HG03159 (cell line): ENCODE measurements around the gene TOPORS.
"Not testable (repeated sequence)": the region's sequence is repeated elsewhere in the genome, so short reads cannot be mapped to it uniquely, and the experiment has no call there.

ENCODE experiments used
- ATAC-seq: cut with Tn5 transposase; IDR thresholded peaks from one replicate; pipeline ENCODE4 v1.9.1; 2021; ENCODE audit warnings: mild to moderate bottlenecking, moderate library complexity; ENCODE audit not compliant: unreplicated experiment

Gene TOPORS

GRCh38 chr9:32566770-32567169 lies 14.4 kb upstream of the TOPORS start:
- no peak for ATAC-seq

- ATAC-seq, result no peak
Measured at GRCh38 chr9:32565967-32566366, 13.6 kb upstream of the TOPORS start.

DNA sequence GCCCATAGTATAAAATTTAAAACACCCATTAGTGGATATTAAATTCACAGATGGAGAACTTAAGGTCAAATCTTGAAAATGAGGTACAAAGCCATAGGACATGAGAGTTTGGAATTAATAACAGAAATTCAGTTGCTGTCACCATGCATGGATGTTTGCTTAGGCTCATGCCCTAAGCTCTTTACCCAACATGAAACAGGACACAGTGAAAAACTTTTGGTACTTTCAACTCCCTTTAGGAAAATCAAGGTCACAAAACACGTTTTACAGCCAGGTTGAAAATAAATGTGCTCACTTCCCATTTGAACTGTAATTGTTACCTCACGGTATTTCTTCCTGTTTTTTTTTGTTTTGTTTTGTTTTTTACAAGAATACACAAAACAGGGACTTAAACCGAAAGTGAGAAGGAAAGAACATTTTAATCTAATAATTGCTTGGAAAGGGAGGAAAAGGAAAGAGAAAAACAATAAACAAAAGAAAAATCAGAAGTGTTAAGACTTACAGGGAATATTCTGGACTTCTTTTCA lies 6.1 kb upstream of the TOPORS start:
- no peak for ATAC-seq

DNA sequence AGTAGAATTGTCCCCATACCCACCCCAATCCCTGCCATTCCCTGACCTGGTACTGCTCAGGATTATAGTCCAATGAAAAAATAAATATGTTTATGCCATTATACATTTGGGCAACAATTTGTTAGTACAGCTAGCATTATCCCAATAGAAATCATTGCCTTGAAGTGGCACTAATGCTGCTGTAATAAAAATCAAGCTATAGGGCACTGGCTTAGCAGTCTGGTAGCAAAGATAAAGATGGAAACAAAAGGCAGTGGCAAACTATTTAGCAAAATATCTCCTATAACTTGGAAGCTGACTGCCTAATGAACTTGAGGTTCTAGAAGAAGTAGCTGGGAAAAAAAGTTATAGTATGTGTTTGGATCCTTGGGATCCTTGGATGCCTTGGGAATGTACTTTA lies 2.2 kb upstream of the TOPORS start:
- ATAC-seq, result no peak

DNA sequence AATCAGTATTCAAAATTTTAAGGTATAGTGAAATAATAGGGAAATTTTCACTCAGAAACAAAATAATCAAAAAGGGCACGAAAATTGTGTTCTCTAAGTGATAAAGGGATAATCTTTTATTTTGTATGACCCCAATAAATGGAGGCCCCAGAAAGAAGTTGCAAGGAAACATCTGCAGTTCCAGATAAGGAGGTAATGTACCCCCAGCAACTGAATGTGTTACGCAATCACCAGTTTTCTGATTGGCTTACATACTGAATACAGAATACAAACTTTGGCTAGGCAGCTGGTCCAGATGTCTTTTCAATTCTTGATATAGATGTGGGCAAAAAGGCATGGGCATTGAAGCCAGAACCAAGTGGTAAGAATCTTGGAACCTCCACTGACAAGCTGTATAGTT lies 1.7 kb upstream of the TOPORS start:
- no peak for ATAC-seq

DNA sequence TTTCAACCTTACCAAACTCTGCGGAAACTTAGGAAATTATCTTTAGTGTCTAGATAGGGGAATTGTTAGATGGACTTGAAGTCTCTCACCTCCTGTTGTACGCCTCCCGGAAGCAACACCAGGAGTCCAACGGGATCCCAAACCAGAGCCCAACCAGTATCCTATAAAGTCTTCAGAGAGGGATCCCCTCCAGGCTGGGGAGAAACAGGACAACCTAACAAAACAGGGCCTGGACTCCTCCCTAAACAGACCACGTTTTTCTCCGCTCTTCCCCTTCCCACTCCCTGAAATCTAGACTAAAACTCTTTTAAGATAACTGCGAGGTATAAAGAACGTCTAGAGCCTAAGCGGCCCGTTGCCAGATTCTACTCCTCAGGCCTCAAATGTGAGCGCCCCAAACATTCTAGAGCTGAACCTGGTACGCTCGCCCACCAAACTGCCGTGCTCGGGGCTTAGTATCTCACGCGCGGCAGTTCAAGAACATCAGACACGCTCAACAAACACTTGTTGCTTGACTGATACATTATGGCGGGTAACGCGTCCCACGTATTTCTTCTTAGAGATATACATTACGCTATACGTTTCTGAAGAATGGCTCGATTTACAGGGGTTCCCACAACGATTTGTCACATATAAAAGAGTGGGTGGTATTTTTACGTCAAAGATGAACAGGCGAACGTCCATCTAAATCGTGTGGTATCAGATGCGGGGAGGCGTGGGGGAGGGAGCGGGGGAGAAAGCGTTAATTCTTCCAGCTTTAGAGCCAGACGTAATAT lies 922 bp downstream of the TOPORS start:
- peak; percentile 13 for ATAC-seq

DNA sequence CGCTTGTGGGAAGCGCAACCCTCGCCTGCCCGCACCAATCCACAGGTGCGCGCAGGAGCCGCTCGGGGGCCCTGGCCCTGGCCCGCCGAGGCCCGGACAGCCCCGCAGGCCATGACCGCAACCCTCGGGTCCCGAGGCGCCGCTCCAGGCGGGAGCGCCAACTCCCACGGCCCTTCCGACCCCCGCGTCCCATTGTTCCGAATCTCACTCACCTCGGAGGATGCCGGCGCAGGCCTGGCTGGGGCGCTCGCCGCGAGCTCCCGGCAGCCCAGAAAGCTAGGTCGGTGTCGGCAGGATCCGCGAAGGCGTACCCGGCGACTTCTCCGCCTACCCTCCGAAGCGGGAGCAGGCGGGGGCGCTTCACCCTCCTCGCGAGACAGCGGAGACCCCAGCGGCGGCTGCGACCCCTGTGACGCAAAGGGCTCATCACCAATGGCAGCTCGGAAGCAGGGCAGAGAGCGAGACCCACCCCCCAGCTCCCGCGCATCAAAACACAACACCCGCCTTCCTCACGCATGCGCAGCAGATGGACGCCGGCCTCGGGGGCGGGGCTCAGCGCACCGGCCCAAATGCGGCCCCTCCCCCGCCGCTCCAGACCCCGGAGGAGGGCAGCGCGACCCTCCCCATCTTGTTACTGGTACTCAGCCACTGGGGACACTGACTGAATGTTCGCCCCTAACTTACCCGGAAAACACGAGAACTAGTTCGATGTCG lies 1.7 kb downstream of the TOPORS start:
- ATAC-seq, result peak; percentile 57

- no peak for ATAC-seq
Measured at GRCh38 chr9:32550150-32550561, 2.2 kb downstream of the TOPORS start.

GRCh38 chr9:32548213-32548612 lies 4.2 kb downstream of the TOPORS start:
- ATAC-seq, result not testable (repeated sequence)

GRCh38 chr9:32545884-32546283 lies 6.5 kb downstream of the TOPORS start:
- no peak for ATAC-seq

GRCh38 chr9:32543047-32543446 lies 9.3 kb downstream of the TOPORS start:
- ATAC-seq, result no peak

DNA sequence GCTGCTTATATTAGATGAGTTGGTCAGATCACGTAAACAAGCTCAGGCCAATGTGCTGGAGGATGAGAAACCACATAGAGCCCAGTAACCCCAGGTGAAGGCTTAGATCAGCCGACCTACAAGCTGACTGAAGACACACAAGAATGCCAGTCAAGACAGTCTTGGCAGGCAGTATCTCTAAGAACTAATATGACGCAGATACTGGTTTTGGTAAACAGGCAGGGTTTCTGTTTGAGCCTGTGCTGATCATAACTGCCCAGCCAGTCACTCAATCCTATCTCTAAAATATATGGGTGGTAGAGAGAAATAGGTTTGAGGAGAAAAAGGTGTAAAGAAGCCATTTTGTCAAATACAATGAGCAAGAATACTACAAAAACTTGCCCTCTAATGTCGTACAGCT lies 18.6 kb downstream of the TOPORS start:
- ATAC-seq, result no peak

- ATAC-seq, result no peak
Measured at GRCh38 chr9:32533336-32533735, 19.1 kb downstream of the TOPORS start.

DNA sequence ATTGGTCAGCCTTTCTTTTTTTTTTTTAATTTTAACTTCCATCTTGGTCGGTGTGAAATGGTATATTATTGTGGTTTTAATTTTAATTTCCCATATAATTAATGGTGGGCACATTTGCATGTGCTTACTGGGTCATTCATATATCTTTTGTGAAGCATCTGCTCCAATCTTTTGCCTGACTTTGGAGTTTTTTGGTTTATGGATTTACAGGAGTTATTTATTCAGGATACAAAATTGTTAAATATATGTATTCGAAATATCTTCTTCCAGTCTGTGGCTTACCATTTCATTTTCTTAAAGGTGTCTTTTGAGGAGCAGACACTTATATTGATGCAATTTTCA lies 25.7 kb downstream of the TOPORS start:
- no peak for ATAC-seq

GRCh38 chr9:32526041-32526706 lies 26.2 kb downstream of the TOPORS start, which contains the start of gene RIGI:
Gene RIGI, minus strand, starts transcription at chr9:32526196. Its CDS starts 30 bp downstream, at chr9:32526166.
- ATAC-seq, result peak; percentile 67

- ATAC-seq, result peak; percentile 27
Measured at GRCh38 chr9:32525709-32526030, 26.7 kb downstream of the TOPORS start.

DNA sequence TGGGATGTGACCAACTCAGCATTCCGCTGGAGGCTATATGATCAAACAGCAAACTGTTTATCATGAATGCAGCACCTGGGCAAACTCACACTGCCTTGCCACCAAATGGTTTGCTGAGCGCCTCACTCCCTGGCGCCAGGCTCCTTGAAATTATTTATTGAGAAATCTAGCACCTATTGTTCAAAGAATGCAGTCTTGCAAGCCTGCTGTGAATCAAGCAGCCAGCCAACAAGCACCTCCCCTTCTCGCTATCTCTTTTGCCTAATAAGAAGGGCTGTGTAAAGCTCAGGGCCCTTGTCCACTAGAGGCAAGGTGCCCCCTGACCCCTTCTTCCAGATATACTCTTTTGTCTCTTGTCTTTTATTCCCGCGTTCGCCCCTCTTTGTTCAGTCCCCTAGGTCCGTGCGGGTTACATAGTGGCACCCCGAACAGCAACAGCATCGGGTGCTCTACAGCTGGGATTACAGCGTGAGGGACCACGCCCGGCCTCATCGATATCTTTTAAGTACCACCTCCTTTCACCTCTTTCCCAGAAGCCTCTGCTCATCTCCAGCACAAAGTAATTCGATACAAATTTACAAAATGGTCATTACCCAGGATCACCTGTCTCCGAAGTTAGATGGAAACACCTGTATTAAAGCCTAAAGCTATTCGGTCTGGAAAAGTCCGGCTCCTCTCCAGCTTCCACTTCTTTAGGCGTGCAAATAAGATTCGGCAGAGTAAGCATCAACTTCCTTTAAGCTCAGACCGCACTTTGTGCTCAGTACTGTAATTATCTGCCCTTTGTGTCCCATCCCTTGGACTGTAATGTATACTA lies 27.3 kb downstream of the TOPORS start:
- peak; percentile 24 for ATAC-seq

DNA sequence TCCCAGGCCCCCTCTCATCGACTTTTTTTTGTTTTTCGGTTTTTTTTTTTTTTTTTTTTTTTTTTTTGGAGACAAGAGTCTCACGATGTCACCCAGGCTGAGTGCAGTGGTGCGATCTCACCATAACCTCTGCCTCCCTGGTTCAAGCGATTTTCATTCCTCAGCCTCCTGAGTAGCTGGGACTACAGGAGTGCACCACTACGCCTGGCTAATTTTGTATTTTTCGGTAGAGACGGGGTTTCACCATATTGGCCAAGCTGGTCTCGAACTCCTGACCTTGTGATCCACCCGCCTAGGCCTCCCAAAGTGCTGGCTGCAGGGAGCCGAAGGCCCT lies 27.9 kb downstream of the TOPORS start:
- ATAC-seq, result not testable (repeated sequence)

DNA sequence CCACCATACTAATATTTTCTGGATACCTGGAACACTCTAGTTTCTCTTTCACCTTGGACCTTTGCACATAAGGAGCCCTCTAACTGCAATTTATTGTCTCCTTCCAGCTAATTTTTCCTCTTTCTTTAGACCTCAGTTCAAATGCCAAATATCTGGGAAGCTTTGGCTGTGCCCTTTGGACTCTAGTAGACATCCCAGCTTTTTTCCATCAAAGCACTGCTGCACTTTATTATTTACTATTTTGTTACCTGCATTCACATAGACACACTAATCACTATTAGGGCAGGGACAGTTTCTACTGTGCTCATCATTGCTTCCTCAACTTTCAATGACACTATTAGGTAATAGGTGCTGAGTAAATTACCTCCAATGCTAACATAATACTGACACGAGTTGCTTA lies 28.5 kb downstream of the TOPORS start:
- ATAC-seq, result no peak

GRCh38 chr9:32518276-32518675 lies 34.1 kb downstream of the TOPORS start:
- ATAC-seq, result no peak

- ATAC-seq, result no peak
Measured at GRCh38 chr9:32516241-32516640, 36.1 kb downstream of the TOPORS start.
